Stimulated activated CD4-positive, alpha-beta T cell treated with anti-CD3 and anti-CD28 coated beads, Interleukin-4, amount 100 ng/mL, for 48 hours (primary cell): Measurements from ENCODE around the gene MDGA2.

Experiments
- DNase-seq, 2 donors: peaks; one replicate each; pipeline ENCODE4 v3.0.0-alpha.2; 2020; ENCODE audit warnings: low read depth in 2 of 2

MDGA2 gene

DNA sequence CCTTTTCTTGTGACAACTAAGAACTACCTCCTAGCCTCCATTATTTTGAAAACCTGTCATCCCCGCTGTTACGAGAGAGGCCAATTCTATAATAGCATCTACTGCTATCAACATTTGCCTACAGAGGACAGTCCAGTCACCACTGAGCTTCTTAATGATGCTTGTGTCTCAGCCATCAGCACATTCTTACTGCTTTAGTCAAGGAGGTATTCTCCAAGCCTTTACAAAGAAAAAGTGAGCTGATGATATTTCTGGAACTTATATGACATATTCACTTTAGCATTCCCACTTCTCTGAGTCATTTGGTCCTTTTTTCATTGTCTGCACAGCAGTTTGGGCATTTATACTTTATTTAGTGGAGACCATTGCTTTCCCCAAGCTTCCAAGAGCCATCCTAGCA is 526.1 kb downstream of the MDGA2 start:
- no peak for DNase-seq

DNA sequence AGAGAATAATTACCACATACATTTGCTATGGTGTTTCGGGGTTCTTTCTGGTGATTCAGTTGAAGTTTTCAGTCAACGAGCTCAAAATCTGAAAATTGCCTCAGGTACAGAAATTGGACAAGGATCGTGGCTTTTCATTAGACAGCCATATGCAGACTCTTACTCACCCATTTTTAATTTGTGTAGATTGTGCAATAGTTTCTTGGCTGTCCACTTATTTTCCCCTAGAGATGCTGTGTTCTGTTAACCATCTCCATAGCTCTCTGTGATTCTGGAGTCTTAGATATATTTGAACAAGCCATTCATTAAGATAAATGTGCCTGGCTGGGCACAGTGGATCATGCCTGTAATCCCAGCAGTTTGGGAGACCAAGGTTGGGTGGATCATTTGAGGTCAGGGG is 526.7 kb downstream of the MDGA2 start:
- DNase-seq: no peak

DNA sequence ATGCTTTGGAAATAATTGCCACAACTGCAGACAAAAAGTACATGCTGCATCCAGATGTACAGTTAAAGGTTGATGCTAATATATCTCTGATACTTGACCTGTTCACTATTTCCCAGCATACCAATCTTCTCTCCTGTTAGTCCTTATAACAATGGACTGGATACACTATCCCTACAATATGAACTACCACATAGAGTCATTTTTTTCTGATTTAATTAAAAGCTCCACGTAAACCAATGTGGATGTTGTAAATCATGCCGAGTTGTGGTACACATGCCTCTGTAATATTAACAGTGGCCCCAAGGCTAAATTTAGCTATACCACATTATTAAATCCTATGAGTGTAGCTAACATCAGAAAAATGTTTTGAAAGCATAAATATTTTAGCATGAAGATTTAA is 554.8 kb downstream of the MDGA2 start:
- no peak for DNase-seq

DNA sequence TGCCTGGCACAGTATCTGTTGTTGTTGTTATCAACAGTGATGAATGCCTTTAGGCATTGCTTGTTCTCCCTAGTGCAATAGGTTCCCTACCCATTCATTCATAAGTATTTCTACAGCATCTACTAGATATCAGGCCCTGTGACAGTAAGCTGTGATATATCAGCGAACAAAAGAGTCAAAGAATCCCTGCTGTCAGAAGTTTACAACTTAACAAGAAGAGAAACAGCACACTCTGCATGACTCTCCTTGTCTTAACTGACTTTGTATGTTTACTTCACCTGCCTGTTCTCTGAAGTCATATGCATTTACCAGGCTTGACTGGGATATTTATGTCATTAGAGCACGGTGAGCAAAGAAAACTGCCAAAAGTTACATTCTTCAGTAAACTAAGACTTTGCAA is 571.6 kb downstream of the MDGA2 start:
- DNase-seq: no peak

DNA sequence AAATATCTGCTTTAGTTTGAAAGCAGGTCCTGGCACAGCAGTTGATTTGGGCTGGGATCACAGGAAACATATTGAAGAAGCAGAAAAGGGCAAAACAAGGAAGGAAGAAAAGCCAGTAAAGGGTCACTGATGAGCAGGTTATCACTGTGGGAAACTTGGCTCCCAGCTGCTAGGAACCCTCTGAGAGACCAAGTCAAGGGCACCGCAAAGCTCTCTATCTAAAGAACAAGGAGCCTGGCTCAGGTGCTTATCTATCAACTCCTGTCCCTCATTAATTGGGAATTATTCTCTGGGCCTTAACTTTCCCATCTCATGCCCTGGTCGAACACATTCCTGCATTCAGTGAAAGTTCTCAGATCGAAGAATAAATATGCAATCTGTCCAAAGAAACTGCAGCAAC is 572.9 kb downstream of the MDGA2 start:
- DNase-seq: no peak

DNA sequence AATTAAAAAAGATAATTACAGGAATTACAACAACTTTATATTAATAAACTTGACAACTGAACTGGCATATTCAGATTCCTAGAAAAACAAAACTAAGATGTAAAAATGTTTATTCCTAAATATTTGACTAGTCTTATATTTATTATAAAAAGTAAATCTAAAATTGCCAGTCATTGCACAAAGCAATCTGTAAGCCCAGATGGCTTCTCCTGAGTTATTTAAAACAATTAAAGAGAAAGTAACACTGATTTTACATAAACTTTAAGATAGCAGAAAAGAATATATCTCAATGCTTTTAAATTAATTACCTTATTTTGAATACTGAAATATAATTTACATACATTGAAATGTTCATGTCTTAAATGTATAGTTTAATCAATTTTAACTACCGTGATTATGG is 589.7 kb downstream of the MDGA2 start:
- DNase-seq: no peak

DNA sequence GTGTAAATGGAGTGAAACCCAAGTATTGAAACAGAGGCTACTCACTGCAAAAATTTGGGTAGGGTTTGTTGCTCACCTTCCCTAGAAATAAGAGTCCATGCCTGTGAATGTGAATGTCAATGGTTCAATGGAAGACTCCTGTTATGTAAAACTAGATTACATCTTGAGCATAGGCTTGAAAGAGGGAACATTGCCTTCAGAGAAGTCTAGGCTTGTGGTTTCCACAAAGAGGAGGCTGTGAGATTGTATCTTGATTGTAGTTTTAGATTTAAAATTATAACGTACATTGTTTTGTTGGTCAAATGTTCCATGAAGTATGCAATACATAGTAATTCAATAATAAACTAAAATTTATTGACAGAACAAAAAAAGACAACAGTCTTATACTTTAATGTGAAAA is 610.1 kb downstream of the MDGA2 start:
- DNase-seq: no peak

DNA sequence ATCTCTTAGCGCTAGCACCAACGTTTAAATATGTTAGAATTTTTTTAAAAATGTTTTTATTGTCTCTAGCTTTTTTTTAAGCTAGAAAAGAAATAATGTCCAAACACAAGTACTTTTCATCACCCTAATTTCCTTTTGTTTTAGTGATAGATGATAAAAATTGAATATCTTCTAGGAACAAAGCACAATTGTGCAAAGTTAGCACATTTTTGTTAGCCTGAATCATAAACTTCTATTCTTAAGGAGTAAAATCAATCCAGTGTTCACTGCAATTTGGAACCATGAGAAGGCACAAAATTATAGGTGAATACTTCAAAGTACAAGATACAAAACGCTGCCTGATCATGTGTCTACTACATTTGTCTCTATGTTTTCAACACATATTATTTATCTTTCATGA is 615.4 kb downstream of the MDGA2 start:
- DNase-seq: no peak

DNA sequence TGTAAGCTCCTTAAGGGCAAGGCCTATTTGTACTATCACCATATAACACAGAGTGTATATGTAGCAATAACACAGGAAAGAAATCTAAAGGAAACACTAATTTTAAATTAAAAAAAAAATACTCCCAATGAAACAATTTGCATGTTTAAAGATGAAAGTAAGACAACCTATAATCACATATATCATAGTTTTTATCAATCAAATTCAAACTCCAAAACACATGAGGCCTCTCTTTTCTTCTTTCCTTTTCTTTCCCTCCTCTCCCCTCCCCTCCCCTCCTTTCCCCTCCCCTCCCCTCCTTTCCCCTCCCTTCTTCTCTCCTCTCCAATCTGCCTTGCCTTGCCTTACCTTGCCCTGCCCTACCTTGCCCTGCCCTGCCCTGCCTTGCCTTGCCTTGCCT is 618.0 kb downstream of the MDGA2 start:
- DNase-seq: no peak

DNA sequence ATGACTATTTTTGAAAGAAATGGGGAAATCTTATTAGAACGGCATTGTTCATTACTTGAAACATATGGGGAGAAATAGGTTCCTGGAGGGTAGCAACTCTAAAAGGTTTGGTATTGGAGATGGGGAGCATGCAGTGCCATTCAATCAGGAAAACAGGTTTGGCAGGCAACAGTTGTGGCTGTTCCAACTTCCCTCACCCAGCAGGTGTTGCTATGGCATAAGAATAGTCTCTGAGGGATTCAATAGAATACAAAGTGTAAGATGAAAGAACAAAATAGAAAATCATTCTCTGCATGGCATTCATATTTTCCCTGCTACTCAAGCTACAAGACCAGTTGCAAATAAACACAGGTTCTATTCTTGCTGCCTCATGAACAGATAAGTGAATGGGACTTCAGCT is 630.6 kb downstream of the MDGA2 start:
- no peak for DNase-seq

DNA sequence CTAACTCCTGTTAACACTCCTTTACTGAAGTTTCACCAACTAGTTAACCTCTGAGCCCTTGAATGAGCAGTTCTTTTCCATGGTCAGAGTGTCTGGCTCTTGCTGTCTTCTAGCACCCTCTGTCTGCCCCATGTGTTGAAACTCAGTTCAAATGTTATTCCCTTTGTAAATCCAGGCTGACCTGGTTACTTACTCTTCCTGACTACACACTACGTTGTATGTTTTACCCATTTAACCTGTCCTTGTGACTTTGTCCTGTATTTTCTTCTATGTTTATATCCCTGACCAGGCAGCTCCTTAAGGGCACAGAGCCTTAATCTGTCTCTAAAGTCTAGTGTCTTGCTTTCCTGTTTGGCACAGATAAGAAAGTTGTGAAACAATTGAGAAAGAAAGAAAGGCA is 634.9 kb downstream of the MDGA2 start:
- DNase-seq: no peak

DNA sequence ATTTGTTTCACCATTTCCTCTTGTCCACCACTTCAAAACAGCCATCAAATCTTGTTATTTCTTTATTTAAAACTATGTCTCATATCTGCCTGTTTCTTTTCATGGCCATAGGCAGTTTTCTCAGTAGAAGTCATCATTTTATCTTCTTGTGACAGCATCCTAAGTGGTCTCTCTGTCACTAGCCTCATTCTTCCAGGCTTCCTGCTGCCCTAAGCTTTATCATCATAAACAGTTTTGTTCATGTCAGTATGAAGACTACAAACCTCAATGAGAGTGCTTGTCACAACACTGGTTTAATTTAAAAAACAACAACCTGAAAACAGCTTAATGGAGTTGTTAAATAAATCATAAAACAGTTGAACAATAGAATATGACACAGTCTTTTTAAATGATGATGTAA is 636.1 kb downstream of the MDGA2 start:
- DNase-seq: no peak

DNA sequence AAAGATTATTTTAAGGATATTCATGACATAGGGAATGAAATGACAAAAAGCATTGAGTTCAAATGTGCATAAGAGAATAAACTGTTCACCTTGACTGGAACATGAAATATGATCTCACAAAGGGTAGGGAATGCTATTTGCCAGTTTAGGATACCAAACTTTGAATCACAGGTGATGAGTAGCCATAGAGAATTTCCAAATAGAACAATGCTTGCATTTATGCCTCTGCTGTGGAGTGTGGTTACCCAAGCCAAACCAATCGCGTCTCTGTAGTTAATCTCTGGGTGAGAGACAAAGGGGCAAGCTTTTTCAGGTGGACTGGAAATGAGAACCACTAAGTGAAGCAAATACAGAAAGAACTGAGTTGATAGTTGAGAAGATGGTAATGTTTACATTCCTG is 652.7 kb downstream of the MDGA2 start:
- no peak for DNase-seq

DNA sequence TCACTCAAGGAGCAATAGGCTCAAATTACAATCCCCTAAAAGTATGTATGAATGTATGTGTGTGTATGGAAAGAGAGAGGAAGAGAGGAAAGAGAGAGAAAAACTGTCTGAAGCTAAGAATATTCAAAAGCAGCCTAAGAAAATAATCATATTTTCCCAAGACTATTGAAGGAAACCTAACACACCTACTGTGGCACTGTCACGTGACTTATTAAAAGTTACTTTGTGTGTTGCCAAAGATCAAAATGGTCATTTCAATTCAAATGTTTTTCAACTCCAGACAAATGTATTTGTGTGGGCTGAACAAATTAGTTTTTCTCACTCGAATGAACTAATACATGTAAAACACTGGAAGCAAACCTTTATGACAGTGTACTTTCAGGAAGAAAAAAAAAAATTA is 654.9 kb downstream of the MDGA2 start:
- no peak for DNase-seq

DNA sequence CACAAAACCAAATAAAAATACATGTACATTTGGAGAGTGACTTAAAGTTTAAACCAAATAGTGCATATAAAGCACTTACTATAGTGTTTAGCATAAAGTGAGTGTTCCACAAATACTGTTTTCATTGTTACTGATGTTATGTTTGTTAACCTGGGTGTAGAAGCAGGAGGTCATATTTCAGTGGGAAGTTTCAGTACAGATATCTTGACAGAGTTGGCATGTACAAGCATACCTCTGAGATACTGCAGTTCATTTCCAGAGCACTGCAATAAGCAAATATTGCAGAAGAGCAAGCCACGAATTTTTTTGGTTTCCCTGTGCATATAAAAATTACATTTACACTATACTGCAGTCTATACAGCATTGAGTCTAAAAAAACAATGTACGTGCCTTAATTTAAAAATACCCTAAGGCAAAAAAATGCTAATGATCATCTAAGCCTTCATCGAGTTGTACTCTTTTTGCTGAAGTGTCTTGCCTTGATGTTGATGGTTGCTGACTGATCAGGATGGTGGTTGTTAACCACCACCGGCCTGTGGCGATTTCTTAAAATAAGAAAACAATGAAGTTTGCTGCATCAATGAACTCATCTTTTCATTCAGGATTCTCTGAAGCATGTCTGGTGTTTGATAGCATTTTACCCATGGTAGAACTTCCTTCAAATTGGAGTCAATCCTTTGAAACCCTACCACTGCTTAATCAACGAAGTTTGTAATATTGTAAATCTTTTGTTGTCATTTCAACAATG is 662.7 kb downstream of the MDGA2 start:
- DNase-seq: no peak

DNA sequence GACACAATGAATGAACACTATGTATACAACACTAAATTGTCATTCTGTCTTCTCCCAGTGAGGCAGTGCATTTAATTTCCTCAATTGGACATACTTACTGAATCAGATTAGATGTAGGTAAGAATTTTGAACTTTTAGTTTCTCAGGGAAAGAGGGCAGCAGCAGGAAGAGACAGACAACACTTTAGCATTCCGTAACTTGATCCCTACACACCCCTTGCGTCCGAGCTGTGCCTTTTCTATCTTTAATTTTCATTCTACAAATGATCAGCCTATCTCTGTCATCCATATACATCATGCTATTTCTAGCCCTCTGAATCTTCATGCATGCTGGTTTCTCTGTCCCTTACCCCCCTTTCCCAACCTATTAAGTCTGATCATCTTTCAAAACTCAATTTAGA is 665.8 kb downstream of the MDGA2 start:
- DNase-seq: no peak

DNA sequence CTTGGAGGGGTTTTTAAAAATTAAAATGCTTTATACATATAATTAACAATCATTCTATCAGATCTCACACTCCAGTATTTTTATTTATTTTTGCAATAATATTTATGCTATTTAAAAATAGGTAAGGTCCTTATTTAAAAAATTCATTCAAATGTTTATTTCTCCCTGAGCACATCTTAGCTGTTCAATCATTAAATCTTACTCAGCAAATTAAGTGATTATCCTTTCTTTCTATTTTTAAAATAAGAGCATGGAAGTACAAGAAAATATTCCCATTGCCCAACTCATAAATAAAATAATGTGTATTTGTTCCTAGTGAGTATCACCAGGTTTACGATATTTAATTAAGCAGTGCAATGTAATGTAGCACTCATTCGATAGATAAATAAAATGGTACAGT is 666.7 kb downstream of the MDGA2 start:
- no peak for DNase-seq

DNA sequence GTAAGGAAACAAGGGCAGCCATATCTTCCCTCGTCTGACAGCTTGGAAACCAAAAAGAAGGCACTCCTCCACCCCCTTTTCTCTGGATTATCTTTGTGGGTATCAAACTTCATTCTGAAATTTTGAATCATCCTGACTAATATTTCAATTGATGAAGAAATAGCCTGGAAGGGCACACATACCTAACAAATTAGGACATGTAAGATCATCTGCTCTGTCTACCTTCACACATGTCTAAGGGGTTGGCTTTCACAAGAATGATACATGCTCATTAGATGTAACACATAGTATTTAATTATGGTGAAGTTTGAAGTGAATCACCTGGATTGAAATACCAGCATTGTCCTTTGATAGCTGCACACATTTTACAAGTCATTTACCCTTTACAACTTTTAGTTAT is 675.7 kb downstream of the MDGA2 start:
- DNase-seq: no peak

DNA sequence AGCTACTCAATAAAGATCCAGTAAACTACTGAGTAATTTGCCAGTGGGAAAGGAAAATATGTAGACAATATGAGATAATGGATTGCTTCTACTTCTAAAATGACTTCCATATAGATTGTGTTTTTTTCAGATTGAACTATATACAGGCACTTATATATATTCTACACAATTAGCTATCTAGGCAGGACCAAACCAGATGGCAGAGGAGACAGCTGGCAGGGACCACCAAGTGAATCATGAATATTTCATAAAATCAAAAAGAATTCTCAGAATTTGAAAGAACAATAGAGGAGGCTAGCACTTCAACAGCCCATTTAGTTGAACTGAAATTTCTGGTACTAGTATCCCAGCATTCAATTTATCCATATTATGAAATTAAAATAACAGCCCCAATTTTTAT is 685.8 kb downstream of the MDGA2 start:
- DNase-seq: no peak

DNA sequence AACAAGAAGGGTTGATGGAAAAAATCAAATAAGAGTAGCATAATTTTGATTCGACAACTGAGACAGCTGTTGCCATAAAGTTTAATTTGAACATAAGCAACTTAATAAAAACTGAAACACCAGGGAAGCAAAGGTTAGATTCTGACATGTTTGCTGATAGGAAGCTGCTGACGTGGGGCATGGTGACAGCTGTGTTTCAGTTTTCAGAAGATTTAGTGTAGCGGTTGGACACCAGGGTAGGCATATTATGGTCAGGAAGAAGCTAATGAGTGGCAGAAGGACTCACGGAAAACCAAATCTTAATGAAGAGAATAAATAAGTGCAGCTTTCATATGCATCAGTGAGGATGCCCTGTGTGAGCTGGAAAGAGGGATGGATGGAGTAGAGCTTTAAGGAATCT is 687.1 kb downstream of the MDGA2 start:
- DNase-seq: no peak

DNA sequence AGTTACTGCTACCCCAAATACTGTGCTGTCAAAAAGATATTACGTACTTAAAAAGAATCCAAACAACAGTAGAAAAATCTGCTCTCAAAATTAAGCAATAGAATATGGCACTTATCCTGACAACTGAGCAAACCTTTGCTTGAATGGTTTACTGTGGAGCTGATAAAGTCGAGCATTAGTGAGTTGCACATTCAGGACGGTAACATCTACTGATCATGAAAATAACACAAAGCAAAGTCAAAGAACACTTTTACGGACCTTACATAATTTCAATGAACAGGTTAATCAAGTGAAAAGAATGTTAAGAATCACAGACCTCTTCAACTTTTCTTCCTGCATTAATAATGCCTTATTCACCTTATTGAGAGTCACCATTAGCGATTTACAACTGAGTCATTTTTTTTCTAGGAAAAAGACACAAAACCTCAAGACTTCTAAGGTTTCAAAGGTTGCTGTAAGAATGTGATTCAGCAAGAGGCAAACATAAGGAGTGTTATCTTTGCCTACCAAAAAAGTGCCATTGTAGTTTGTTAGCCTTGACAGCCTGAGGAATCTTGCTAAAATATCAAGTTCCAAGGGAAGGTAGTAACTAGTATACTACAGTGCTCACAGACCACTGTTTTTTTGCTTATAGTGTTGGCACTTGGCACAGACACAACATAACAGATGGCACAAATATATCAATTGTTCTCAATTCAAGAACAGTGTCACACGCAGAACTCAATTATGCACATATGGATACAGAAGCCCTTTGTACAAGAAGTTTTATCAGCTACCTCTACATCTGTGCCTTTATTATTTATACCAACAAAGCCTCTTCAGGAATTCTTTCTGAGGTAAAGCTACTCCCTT is 689.6 kb downstream of the MDGA2 start:
- no peak for DNase-seq

DNA sequence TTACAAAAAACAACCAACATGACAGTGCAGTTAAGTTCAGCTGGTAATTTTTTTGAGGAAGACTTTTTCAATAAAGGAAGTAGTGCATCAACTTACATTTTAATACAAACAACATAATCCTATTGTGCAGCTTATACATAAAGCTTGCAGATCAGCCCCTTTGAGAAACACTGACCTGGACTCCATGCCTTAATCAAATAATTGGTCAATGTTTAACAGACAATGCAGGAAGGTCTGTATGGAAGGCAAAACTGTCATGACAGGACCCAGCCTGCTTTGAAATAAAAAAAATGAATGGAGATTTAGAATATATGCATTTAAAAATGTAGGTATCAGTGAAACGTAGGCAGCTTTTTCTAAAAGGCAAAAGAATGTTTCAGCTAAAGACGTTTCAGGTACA is 702.1 kb downstream of the MDGA2 start:
- DNase-seq: no peak

DNA sequence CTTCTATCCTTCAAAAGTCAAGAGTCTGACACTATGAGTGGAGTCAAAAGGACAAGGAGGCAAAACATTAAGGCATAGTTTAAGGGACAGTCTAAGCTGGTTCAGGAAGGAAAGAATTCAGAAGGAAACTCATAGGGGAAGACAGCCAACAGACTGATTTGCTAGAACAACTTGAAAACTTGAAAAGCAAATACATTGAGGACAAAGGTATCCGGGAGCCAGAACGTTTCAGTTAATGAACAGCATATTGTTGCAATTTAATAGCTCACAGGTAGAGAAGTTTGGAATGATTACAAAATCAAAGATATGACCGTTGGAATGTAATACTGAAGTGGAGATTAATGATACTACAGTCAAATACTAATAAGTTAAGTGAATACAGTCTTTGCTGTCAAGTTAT is 711.0 kb downstream of the MDGA2 start:
- DNase-seq: no peak

DNA sequence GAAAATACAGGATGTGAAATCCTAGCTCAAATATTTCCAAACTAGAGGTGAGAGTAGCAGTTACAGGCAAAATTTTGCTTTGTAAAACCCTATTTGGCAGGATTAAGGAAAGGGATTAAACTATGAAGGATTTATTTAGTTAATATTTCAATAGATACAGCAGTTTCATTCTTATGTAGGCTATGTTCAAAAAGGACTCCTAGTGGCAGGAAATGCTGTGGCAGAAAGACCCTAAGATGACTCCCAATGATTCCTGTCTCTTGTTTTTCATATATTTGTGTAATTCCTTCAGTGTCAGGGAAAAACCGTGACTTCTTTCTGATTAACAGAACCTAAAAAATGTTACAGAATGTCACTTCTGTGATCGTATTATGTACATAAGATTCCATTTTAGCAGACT is 724.3 kb downstream of the MDGA2 start:
- DNase-seq: no peak
